ENCODE measurements around the gene TAAR2. TPM values are rescaled to one million over a fixed set of nuclear protein-coding genes. Genes with fewer than 3 reads are reported as not detected.

TAAR2 gene
- total and polyA plus RNA-seq, 4 donors, result not detected

DNA sequence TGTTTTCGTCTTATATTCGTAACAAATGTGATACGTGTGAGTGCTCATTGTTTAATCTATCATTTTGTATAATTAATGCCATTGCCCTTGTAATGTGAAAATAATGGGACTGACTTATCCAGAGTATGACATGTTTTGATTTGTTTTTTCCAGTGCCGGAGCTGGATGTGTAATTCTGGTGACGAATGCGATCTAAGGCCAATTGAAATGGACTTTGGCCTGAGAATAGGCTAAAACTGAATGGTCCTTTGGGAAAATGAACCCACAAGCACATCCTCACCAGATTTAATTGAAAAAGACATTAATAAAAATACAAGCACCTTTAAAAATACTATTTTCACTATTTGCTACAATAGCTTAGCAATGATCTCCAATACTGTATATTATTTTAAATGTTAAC, 27.9 kb downstream of the TAAR2 start:
- Histone ChIP-seq H3K27me3 (ENCODE audit: control insufficient read depth, insufficient read depth, low read length) (no peaks in the 10 kb centered on the region), H3K27ac (ENCODE audit: low read depth, low read length) (no peak overlapping the region), H3K4me1 (ENCODE audit: control insufficient read depth, insufficient read depth, low read length) (no peaks in the 10 kb centered on the region), H3K9me3 (ENCODE audit: control insufficient read depth, insufficient read depth, low read length) (no peaks in the 10 kb centered on the region), H3K36me3 (ENCODE audit: control insufficient read depth, insufficient read depth, low read length) (no peaks in the 10 kb centered on the region), H3K4me3 (ENCODE audit: low read depth, low read length) (no peak overlapping the region)
- DNase-seq (ENCODE audit: low read depth in 4 of 6, low spot score in 6 of 6), result no peak
- WGBS (ENCODE audit: insufficient coverage), result no CpG with 5 or more reads among the region's 6 CpGs

DNA sequence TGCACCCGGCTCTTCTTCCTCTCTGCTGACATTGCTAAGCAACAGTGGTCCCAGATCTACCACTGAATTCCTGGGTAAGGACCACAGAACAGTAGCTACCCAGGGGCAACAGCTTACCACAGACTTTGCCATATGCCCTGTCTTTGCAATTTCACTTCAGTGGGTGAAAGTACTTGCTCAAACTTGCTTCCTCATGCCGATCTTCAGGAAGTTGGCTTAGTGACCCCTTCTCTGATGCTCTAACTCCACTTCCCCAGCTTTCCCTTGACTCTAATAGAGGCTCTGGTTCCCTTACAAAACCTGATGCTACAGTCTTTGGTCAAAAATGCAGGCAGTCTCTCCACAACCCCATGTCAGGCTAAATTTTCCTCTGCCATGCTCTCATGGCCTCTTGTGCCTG, 31.2 kb downstream of the TAAR2 start:
- no peak overlapping the region for H3K4me3 ChIP-seq (ENCODE audit: low read depth, low read length)
- H3K27ac ChIP-seq (ENCODE audit: low read depth, low read length), result no peak overlapping the region
- no peak for DNase-seq (ENCODE audit: low read depth in 4 of 6, low spot score in 6 of 6)
- no peaks in the 10 kb centered on the region for H3K9me3 ChIP-seq (ENCODE audit: control insufficient read depth, insufficient read depth, low read length)
- WGBS (ENCODE audit: insufficient coverage), result 69% methylated on average over 2 of the region's 2 CpGs
- no peaks in the 10 kb centered on the region for H3K36me3 ChIP-seq (ENCODE audit: control insufficient read depth, insufficient read depth, low read length)
- H3K27me3 ChIP-seq (ENCODE audit: control insufficient read depth, insufficient read depth, low read length), result no peaks in the 10 kb centered on the region
- H3K4me1 ChIP-seq (ENCODE audit: control insufficient read depth, insufficient read depth, low read length), result no peaks in the 10 kb centered on the region

DNA sequence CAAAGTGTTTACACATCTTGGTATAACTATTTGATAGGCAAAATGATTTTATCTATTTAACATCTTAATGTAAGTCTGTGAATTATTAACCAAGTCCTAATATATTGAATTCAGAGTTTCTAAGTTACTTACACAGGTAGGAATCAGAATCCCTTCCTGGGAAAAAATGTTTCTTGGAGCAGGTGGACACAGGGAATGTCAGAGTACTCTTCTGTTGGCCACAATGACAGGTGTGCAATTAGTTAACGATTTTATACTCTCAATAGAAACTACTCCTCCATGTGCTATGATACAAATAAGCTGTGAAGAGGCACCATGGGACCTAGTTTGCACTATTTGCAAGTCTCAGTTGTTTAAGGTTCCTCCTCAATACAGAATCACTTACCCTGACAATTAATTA, 33.7 kb downstream of the TAAR2 start:
- H3K27ac ChIP-seq (ENCODE audit: low read depth, low read length), result no peak overlapping the region
- no peaks in the 10 kb centered on the region for H3K36me3 ChIP-seq (ENCODE audit: control insufficient read depth, insufficient read depth, low read length)
- no peaks in the 10 kb centered on the region for H3K9me3 ChIP-seq (ENCODE audit: control insufficient read depth, insufficient read depth, low read length)
- H3K4me1 ChIP-seq (ENCODE audit: control insufficient read depth, insufficient read depth, low read length), result no peaks in the 10 kb centered on the region
- H3K4me3 ChIP-seq (ENCODE audit: low read depth, low read length), result no peak overlapping the region
- H3K27me3 ChIP-seq (ENCODE audit: control insufficient read depth, insufficient read depth, low read length), result no peaks in the 10 kb centered on the region
- no peak for DNase-seq (ENCODE audit: low read depth in 4 of 6, low spot score in 6 of 6)
- WGBS (ENCODE audit: insufficient coverage), result no CpG with 5 or more reads among the region's 1 CpG

DNA sequence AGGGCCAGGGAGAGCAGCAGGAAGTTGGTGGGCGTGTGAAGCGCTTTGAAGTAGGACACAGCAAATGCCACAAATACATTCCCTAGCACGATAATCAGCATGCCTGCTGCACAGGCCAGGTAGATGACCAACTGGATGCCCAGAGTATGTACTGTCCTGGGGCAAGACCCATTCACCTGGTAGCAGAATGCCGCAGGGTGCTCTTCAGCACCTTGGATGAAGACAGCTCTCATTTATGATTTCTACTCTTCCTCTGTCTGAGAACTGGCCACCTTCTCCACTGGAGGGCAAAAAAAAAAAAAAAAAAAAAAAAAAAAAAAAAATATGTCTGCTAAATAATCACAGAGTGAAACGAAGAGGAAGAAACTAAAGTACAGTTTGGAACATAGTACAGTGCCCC, 34.6 kb downstream of the TAAR2 start, which contains the start of gene TAAR5:
TSS of gene TAAR5 (minus strand) at position 288 of the 400 bp plus-strand sequence. CDS start at position 233, 55 bp downstream.
- H3K27ac ChIP-seq (ENCODE audit: low read depth, low read length), result no peak within 1 kb of the TSS
- H3K36me3 ChIP-seq (ENCODE audit: control insufficient read depth, insufficient read depth, low read length), result no peaks in the 10 kb centered on the region
- no peaks in the 10 kb centered on the region for H3K9me3 ChIP-seq (ENCODE audit: control insufficient read depth, insufficient read depth, low read length)
- H3K27me3 ChIP-seq (ENCODE audit: control insufficient read depth, insufficient read depth, low read length), result no peaks in the 10 kb centered on the region
- H3K4me1 ChIP-seq (ENCODE audit: control insufficient read depth, insufficient read depth, low read length), result no peaks in the 10 kb centered on the region
- no peak for DNase-seq (ENCODE audit: low read depth in 4 of 6, low spot score in 6 of 6)
- no peak within 1 kb of the TSS for H3K4me3 ChIP-seq (ENCODE audit: low read depth, low read length)
- 100% methylated on average over 2 of the region's 5 CpGs for WGBS (ENCODE audit: insufficient coverage)

DNA sequence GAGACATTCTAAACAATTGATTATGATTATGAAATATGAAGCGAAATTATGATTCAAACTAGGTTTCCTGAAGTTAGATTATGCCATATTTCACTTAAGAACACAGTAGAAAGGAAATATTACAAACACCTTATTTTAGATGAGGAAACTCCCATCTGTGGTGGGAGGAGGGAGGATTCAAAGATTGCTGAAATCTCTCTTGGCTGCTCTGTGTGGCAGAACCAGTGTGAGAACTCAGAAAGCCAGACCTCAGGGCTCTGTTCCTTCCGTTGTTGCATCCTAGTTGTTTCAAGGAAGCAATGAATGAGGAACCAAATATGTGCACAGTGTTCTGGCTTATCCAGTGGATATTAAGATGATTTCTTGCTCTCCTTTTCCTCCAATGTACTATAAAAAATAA, 36.7 kb downstream of the TAAR2 start:
- Histone ChIP-seq H3K9me3 (ENCODE audit: control insufficient read depth, insufficient read depth, low read length) (no peaks in the 10 kb centered on the region), H3K4me3 (ENCODE audit: low read depth, low read length) (no peak overlapping the region), H3K27me3 (ENCODE audit: control insufficient read depth, insufficient read depth, low read length) (no peaks in the 10 kb centered on the region), H3K36me3 (ENCODE audit: control insufficient read depth, insufficient read depth, low read length) (no peaks in the 10 kb centered on the region), H3K27ac (ENCODE audit: low read depth, low read length) (no peak overlapping the region), H3K4me1 (ENCODE audit: control insufficient read depth, insufficient read depth, low read length) (no peaks in the 10 kb centered on the region)
- no CpG with 5 or more reads among the region's 2 CpGs for WGBS (ENCODE audit: insufficient coverage)
- no peak for DNase-seq (ENCODE audit: low read depth in 4 of 6, low spot score in 6 of 6)

DNA sequence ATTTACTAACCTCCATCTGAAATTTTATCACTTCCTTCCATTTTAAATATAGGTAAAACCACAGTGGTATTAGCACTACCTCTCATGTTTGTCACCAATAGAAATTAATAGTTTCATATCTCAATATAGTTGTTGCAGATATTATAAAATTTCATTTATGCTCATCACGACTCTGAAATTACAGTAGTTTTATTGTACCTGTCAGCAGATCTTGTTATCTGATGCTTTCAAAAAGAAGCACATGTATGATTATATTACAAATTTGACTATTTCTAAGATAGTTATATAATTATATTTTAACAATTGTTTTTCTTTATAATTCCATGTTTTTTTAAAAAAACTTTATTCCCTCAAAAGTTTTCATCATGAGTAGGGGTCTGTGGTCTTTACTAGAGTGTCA, 39.4 kb downstream of the TAAR2 start:
- H3K4me3 ChIP-seq (ENCODE audit: low read depth, low read length), result no peak overlapping the region
- no peak for DNase-seq (ENCODE audit: low read depth in 4 of 6, low spot score in 6 of 6)
- no CpG with 5 or more reads among the region's 1 CpG for WGBS (ENCODE audit: insufficient coverage)
- no peaks in the 10 kb centered on the region for H3K36me3 ChIP-seq (ENCODE audit: control insufficient read depth, insufficient read depth, low read length)
- H3K4me1 ChIP-seq (ENCODE audit: control insufficient read depth, insufficient read depth, low read length), result no peaks in the 10 kb centered on the region
- H3K27ac ChIP-seq (ENCODE audit: low read depth, low read length), result no peak overlapping the region
- H3K9me3 ChIP-seq (ENCODE audit: control insufficient read depth, insufficient read depth, low read length), result no peaks in the 10 kb centered on the region
- no peaks in the 10 kb centered on the region for H3K27me3 ChIP-seq (ENCODE audit: control insufficient read depth, insufficient read depth, low read length)

DNA sequence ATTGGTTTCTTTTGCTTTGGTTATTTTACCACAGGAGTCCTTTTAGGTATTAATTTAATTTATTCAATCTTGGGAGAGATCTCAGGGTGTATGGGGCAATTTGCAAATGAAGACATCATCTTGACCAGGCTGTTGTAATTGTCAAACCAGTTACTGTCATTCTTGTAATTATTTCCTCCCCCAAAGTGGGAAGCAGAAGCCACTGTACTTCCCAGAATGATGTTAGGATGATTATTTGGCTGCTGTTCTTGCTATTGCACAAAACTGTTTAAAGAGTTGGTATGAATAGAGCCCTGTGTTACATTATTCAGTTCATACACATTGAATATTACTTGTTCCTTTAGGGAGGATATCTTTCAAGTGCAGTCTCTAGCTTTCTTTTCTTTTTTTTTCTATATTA, 52.3 kb downstream of the TAAR2 start:
- no peaks in the 10 kb centered on the region for H3K27me3 ChIP-seq (ENCODE audit: control insufficient read depth, insufficient read depth, low read length)
- H3K27ac ChIP-seq (ENCODE audit: low read depth, low read length), result no peak overlapping the region
- DNase-seq (ENCODE audit: low read depth in 4 of 6, low spot score in 6 of 6), result no peak
- no peaks in the 10 kb centered on the region for H3K36me3 ChIP-seq (ENCODE audit: control insufficient read depth, insufficient read depth, low read length)
- no peak overlapping the region for H3K4me3 ChIP-seq (ENCODE audit: low read depth, low read length)
- H3K4me1 ChIP-seq (ENCODE audit: control insufficient read depth, insufficient read depth, low read length), result no peaks in the 10 kb centered on the region
- H3K9me3 ChIP-seq (ENCODE audit: control insufficient read depth, insufficient read depth, low read length), result no peaks in the 10 kb centered on the region

DNA sequence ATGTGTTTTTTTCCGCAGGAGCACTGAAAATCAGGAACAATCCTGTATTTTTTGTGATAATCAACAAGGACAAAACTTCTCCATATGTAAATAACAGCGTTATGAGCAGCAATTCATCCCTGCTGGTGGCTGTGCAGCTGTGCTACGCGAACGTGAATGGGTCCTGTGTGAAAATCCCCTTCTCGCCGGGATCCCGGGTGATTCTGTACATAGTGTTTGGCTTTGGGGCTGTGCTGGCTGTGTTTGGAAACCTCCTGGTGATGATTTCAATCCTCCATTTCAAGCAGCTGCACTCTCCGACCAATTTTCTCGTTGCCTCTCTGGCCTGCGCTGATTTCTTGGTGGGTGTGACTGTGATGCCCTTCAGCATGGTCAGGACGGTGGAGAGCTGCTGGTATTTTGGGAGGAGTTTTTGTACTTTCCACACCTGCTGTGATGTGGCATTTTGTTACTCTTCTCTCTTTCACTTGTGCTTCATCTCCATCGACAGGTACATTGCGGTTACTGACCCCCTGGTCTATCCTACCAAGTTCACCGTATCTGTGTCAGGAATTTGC, 53.8 kb downstream of the TAAR2 start, which contains the start of gene TAAR6:
TSS of gene TAAR6 (plus strand) at position 102 of the 557 bp plus-strand sequence. CDS start at position 102, 0 bp downstream.
- H3K27me3 ChIP-seq (ENCODE audit: control insufficient read depth, insufficient read depth, low read length), result no peaks in the 10 kb centered on the region
- H3K4me3 ChIP-seq (ENCODE audit: low read depth, low read length), result no peak within 1 kb of the TSS
- WGBS (ENCODE audit: insufficient coverage), result 60% methylated on average over 3 of the region's 15 CpGs
- DNase-seq (ENCODE audit: low read depth in 4 of 6, low spot score in 6 of 6), result peak in 2 of 6 donors; percentile 44 to 50
- H3K27ac ChIP-seq (ENCODE audit: low read depth, low read length), result no peak within 1 kb of the TSS
- no peaks in the 10 kb centered on the region for H3K9me3 ChIP-seq (ENCODE audit: control insufficient read depth, insufficient read depth, low read length)
- H3K36me3 ChIP-seq (ENCODE audit: control insufficient read depth, insufficient read depth, low read length), result no peaks in the 10 kb centered on the region
- H3K4me1 ChIP-seq (ENCODE audit: control insufficient read depth, insufficient read depth, low read length), result no peaks in the 10 kb centered on the region

DNA sequence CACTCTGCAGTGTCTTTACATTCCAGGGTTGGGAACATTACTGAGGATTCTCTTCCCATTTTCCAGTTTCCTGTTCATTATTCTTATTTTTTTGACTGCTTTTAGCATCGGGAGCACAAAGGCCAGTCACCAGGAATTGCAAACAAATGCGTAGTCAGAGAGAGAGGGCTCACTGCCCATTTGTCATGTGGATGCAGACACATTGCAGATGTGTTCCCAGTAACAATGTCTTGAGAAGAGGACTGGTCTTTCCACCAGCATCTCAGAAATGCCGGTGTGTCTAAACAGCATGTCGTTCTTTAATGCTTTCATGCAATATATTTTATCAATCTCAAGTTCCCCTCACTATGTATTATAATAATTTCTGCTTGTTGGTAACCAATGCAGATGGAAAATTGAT, 54.9 kb downstream of the TAAR2 start:
- Histone ChIP-seq H3K36me3 (ENCODE audit: control insufficient read depth, insufficient read depth, low read length) (no peaks in the 10 kb centered on the region), H3K27ac (ENCODE audit: low read depth, low read length) (no peak overlapping the region), H3K4me3 (ENCODE audit: low read depth, low read length) (no peak overlapping the region), H3K27me3 (ENCODE audit: control insufficient read depth, insufficient read depth, low read length) (no peaks in the 10 kb centered on the region), H3K4me1 (ENCODE audit: control insufficient read depth, insufficient read depth, low read length) (no peaks in the 10 kb centered on the region), H3K9me3 (ENCODE audit: control insufficient read depth, insufficient read depth, low read length) (no peaks in the 10 kb centered on the region)
- peak in 1 of 6 donors; percentile 3 for DNase-seq (ENCODE audit: low read depth in 4 of 6, low spot score in 6 of 6)
- WGBS (ENCODE audit: insufficient coverage), result 14% methylated on average over 2 of the region's 4 CpGs

DNA sequence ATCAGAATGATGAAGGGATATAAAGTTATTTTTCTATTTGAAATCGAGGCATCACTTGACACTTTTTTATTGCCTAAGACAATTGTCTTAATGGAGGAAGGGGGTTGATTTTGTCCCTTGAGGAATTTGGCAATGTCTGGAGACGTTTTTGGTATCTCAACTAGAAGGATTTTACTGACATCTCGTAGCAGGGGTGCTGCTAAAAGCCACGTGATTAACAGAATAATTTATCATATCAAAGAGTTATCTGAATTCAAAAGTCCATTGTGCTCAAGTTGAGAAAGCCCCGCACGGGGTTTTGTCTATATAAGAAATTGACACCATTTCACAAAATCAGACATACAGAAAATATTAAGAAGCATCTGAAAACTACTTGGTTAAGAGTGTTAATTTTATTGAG, 55.5 kb downstream of the TAAR2 start:
- no CpG with 5 or more reads among the region's 6 CpGs for WGBS (ENCODE audit: insufficient coverage)
- DNase-seq (ENCODE audit: low read depth in 4 of 6, low spot score in 6 of 6), result no peak
- Histone ChIP-seq H3K4me1 (ENCODE audit: control insufficient read depth, insufficient read depth, low read length) (no peaks in the 10 kb centered on the region), H3K27me3 (ENCODE audit: control insufficient read depth, insufficient read depth, low read length) (no peaks in the 10 kb centered on the region), H3K36me3 (ENCODE audit: control insufficient read depth, insufficient read depth, low read length) (no peaks in the 10 kb centered on the region), H3K9me3 (ENCODE audit: control insufficient read depth, insufficient read depth, low read length) (no peaks in the 10 kb centered on the region), H3K4me3 (ENCODE audit: low read depth, low read length) (no peak overlapping the region), H3K27ac (ENCODE audit: low read depth, low read length) (no peak overlapping the region)
